HG02642 (cell line): ENCODE data around the gene SIRT7.

Source experiments
- ATAC-seq: cut with Tn5 transposase; IDR thresholded peaks from one replicate; pipeline ENCODE4 v1.9.1; 2021; ENCODE audit warnings: mild to moderate bottlenecking; ENCODE audit not compliant: unreplicated experiment, poor library complexity

SIRT7 gene

GRCh38 chr17:81890447-81891302, 27.3 kb downstream of the SIRT7 start:
- peak; percentile 20 for ATAC-seq

GRCh38 chr17:81889602-81890001, 28.4 kb downstream of the SIRT7 start:
- no peak for ATAC-seq

- no peak for ATAC-seq
These were observed 28.9 kb downstream of the SIRT7 start for GRCh38 chr17:81888988-81889595.

- ATAC-seq: no peak
These were observed 29.6 kb downstream of the SIRT7 start for GRCh38 chr17:81888105-81888987.

- ATAC-seq: no peak
These were observed 32.0 kb downstream of the SIRT7 start for GRCh38 chr17:81885869-81886548.

- ATAC-seq: no peak
These were observed 32.5 kb downstream of the SIRT7 start for GRCh38 chr17:81885454-81885853.

- ATAC-seq: no peak
These were observed 33.0 kb downstream of the SIRT7 start for GRCh38 chr17:81884968-81885367.

- ATAC-seq: no peak
These were observed 33.5 kb downstream of the SIRT7 start for GRCh38 chr17:81884520-81884919.

- ATAC-seq: no peak
These were observed 38.9 kb downstream of the SIRT7 start for GRCh38 chr17:81879121-81879520.

- no peak for ATAC-seq
These were observed 39.7 kb downstream of the SIRT7 start for GRCh38 chr17:81878294-81878693.

GRCh38 chr17:81877569-81877968, 40.4 kb downstream of the SIRT7 start:
- ATAC-seq: no peak

- ATAC-seq: peak; percentile 64
These were observed 46.4 kb downstream of the SIRT7 start for GRCh38 chr17:81871387-81872230.

GRCh38 chr17:81870981-81871386, 47.0 kb downstream of the SIRT7 start, which contains the start of gene ARHGDIA:
TSS of gene ARHGDIA (minus strand) at chr17:81871337. CDS start at chr17:81869930, 1,407 bp downstream.
- peak; percentile 27 for ATAC-seq

GRCh38 chr17:81870131-81870980, 47.6 kb downstream of the SIRT7 start:
- ATAC-seq: peak; percentile 16

GRCh38 chr17:81869221-81870130, 48.5 kb downstream of the SIRT7 start:
- ATAC-seq: no peak

GRCh38 chr17:81868674-81869220, 49.2 kb downstream of the SIRT7 start:
- ATAC-seq: no peak
